Thyroid gland (tissue), 4 donors: ENCODE results near the gene NPNT. TPM values are rescaled to one million over a fixed set of nuclear protein-coding genes. Genes with fewer than 3 reads are reported as not detected.

ENCODE experiments used
- DNase-seq, 2 donors: peaks; one replicate each; pipeline ENCODE4 v3.0.0-alpha.2; 2019
- H3K27ac ChIP-seq, 3 donors: fragments of 200-600 bp; sonication (generic); 1 replicate in 2 of 3; 2 replicates in 1 of 3; pipeline ENCODE4 v1.5.1; 2016 to 2019; ENCODE audit warnings: mild to moderate bottlenecking in 1 of 3, moderate library complexity in 1 of 3
- H3K27me3 ChIP-seq: fragments of 200-600 bp; sonication (generic); one replicate; pipeline ENCODE4 v1.5.1; 2019
- H3K36me3 ChIP-seq, 2 donors: fragments of 200-600 bp; sonication (generic); one replicate each; pipeline ENCODE4 v1.5.1; 2016 to 2019
- H3K4me1 ChIP-seq, 2 donors: fragments of 200-600 bp; sonication (generic); one replicate each; pipeline ENCODE4 v1.5.1; 2017 to 2019
- H3K4me3 ChIP-seq, 3 donors: fragments of 200-600 bp; sonication (generic); replicated peaks in 1 of 3; 1 replicate in 2 of 3; 2 replicates in 1 of 3; pipeline ENCODE4 v1.5.1; 2016; ENCODE audit warnings: mild to moderate bottlenecking in 1 of 3
- H3K9me3 ChIP-seq: fragments of 200-600 bp; sonication (generic); one replicate; pipeline ENCODE4 v1.5.1; 2017
- POLR2A ChIP-seq, 2 donors: fragments of 450-650 bp; IDR thresholded peaks; one replicate each; pipeline ENCODE4 v1.6.1; 2017; ENCODE audit warnings: antibody characterized with exemption in 2 of 2, mild to moderate bottlenecking in 2 of 2, moderate library complexity in 1 of 2
- WGBS, 2 donors: methylation state at CpG; one replicate each; pipeline ENCODE4 v1.1.5; 2017; 5-methylcytosine and 5-hydroxymethylcytosine counted together
- intact Hi-C: fragments of 100-400 bp; cut with DNase I; formaldehyde crosslinking; loops from one replicate; pipeline ENCODE4 v1.15.1; 2023
- total RNA-seq, 4 donors: library from RNA; depleted of rRNA; stranded (reverse); fragments of >200 nt; gene quantifications; one replicate each; pipeline ENCODE4 v1.2.3, GENCODE V29; 2016
- TF ChIP-seq, protein P1 (sequence below), 6 experiments: fragments of 200-600 bp in 3 of 6; fragments of 450-650 bp in 3 of 6; sonication (generic) in 3 of 6; IDR thresholded peaks; one replicate each; pipeline ENCODE4 v1.5.1; 2016 to 2019; ENCODE audit warnings: antibody characterized with exemption in 6 of 6, mild to moderate bottlenecking in 2 of 6, inconsistent platforms in 1 of 6, moderate library complexity in 1 of 6

Gene NPNT
- total RNA-seq, 4 donors from 2014 or later: 630 to 907 (median 817) TPM

DNA sequence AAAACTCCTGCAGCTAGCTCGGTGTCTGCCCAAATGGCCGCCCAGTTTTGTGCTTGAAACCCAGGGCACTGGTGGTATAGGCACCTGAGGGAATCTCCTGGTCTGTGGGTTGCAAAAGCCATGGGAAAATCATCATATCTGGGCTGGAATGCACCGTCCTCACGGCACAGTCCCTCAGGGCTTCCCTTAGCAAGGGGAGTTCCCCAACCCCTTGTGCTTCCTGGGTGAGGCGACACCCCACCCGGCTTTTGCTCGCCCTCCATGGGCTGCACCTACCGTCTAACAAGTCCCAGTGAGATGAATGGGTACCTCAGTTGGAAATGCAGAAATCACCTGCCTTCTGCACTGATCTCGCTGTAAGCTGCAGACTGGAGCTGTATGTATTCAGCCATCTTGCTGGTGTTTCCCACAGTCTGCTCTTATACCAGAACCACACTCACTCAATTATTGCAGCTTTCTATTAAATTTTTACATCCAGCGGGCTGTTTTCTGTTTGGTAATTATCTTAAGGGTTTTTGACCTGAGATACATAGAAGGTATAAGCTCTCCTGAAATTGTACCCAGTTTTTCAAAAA, 36.7 kb upstream of the NPNT start:
- Histone ChIP-seq H3K36me3 (no peaks in the 10 kb centered on the region), H3K4me1 (no peaks in the 10 kb centered on the region), H3K4me3 (no peak overlapping the region), H3K9me3 (no peaks in the 10 kb centered on the region), H3K27me3 (no peaks in the 10 kb centered on the region), H3K27ac (no peak overlapping the region)
- 99% methylated on average over 8 to 10 of the region's 10 CpGs for WGBS, 2 donors
- no peak for DNase-seq
- intact Hi-C loops: no loop called here
- no peak for TF ChIP-seq POLR2A (IDR thresholded peaks at IDR 0.05)
- TF ChIP-seq, protein P1, sequence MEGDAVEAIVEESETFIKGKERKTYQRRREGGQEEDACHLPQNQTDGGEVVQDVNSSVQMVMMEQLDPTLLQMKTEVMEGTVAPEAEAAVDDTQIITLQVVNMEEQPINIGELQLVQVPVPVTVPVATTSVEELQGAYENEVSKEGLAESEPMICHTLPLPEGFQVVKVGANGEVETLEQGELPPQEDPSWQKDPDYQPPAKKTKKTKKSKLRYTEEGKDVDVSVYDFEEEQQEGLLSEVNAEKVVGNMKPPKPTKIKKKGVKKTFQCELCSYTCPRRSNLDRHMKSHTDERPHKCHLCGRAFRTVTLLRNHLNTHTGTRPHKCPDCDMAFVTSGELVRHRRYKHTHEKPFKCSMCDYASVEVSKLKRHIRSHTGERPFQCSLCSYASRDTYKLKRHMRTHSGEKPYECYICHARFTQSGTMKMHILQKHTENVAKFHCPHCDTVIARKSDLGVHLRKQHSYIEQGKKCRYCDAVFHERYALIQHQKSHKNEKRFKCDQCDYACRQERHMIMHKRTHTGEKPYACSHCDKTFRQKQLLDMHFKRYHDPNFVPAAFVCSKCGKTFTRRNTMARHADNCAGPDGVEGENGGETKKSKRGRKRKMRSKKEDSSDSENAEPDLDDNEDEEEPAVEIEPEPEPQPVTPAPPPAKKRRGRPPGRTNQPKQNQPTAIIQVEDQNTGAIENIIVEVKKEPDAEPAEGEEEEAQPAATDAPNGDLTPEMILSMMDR (IDR thresholded peaks at IDR 0.05): no peak

DNA sequence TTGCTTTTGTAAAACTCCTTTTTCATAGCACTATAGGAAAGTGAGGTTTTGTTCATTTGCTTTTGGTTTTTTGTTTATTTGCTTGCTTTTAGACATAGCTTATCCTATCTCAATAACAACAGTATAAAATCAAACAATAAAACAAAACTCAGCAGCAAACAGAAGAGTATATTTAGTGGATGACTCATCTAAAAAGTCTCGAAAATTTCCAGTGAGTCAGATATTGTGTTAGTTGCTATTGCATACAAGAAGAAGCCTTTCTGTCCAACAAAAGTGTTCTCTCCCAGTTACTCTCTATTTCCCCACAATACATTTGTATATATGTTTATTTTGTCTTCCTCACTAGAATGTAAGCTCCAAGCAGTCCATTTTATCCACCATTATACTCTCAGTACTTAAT, 36.0 kb upstream of the NPNT start:
- no peak overlapping the region for H3K27ac ChIP-seq
- H3K4me3 ChIP-seq: no peak overlapping the region
- no peaks in the 10 kb centered on the region for H3K36me3 ChIP-seq
- DNase-seq: no peak
- intact Hi-C loops: no loop called here
- no peak for TF ChIP-seq POLR2A (IDR thresholded peaks at IDR 0.05)
- TF ChIP-seq, protein P1 (IDR thresholded peaks at IDR 0.05): no peak
- WGBS, 2 donors: 55 to 78% methylated on average over 1 of the region's 1 CpG
- no peaks in the 10 kb centered on the region for H3K9me3 ChIP-seq
- no peaks in the 10 kb centered on the region for H3K4me1 ChIP-seq
- no peaks in the 10 kb centered on the region for H3K27me3 ChIP-seq

DNA sequence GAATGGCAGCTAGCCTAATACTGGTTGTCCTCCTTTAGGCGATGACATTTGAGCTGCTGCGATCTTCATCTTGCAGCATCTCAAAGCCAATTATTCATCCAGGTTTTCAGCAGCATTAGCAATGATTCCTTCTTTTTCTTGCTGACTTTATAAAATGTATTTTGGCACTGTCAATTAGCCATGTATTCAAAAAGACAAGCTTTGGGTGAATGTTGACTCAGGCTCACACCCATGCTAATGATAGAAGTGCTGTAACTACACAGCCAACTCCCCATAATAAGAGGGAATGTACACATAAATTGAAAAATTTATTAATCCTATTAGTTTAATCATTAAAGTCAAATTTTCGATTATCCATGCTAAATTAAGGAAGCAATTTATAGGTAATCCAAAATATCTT, 24.3 kb upstream of the NPNT start:
- Histone ChIP-seq H3K36me3 (no peaks in the 10 kb centered on the region), H3K27me3 (no peaks in the 10 kb centered on the region), H3K9me3 (no peaks in the 10 kb centered on the region), H3K27ac (no peak overlapping the region), H3K4me1 (peaks cover 4 to 6% of the 10 kb centered on the region in 2 donors), H3K4me3 (no peak overlapping the region)
- intact Hi-C loops: no loop called here
- DNase-seq: no peak
- WGBS, 2 donors: 91 to 92% methylated on average over 3 of the region's 3 CpGs
- TF ChIP-seq POLR2A (IDR thresholded peaks at IDR 0.05): no peak
- TF ChIP-seq, protein P1 (IDR thresholded peaks at IDR 0.05): no peak

DNA sequence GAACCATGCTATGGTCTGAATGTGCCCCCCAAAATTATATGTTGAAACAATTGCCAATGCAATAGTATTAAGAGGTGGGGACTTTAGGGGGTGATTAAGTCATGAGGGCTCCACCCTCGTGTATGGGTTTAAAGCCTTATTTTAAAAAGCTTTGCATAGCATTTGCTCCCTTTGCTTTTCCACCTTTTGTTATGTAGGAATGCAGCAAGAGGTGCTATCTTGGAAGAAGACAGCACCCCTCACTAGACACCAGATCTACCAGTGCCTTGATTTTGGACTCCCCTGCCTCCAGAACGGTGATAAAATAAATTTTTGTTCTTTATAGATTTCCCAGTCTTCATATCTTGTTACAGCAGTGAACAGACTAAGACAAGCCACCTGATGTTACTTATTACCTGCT, 23.3 kb upstream of the NPNT start:
- no peaks in the 10 kb centered on the region for H3K27me3 ChIP-seq
- H3K36me3 ChIP-seq: no peaks in the 10 kb centered on the region
- TF ChIP-seq, protein P1 (IDR thresholded peaks at IDR 0.05): no peak
- no peak for TF ChIP-seq POLR2A (IDR thresholded peaks at IDR 0.05)
- DNase-seq: no peak
- H3K4me1 ChIP-seq: peaks cover 4 to 6% of the 10 kb centered on the region in 2 donors
- no peak overlapping the region for H3K4me3 ChIP-seq
- intact Hi-C loops: no loop called here
- no peaks in the 10 kb centered on the region for H3K9me3 ChIP-seq
- no peak overlapping the region for H3K27ac ChIP-seq
- WGBS, 2 donors: 74 to 90% methylated on average over 2 of the region's 2 CpGs

DNA sequence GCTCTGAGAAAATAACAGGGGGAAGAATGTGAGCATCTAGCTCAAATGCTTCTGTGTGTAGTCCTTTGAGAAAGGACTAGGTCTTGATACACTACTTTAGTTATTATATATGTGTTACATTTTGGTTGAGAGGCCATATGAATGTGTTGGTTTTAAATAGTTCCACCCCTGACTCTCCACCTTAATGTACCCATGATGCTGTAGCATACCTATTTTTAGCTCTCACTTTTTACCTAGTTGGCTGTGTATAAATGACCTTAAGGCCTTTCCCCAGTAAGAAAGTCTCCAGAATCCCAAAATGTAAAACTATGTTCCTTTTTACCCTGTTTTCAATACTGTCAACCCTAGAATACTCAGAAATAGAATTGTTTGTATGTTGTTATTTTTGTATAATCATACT, 20.0 kb upstream of the NPNT start:
- TF ChIP-seq, protein P1 (IDR thresholded peaks at IDR 0.05): no peak
- no peak for TF ChIP-seq POLR2A (IDR thresholded peaks at IDR 0.05)
- H3K9me3 ChIP-seq: no peaks in the 10 kb centered on the region
- intact Hi-C loops: no loop called here
- no peaks in the 10 kb centered on the region for H3K36me3 ChIP-seq
- no peak overlapping the region for H3K4me3 ChIP-seq
- no peak for DNase-seq
- H3K27ac ChIP-seq: no peak overlapping the region
- H3K27me3 ChIP-seq: no peaks in the 10 kb centered on the region
- H3K4me1 ChIP-seq: peaks cover 6 to 15% of the 10 kb centered on the region in 2 donors
